Osteoblast (primary cell): Measurements from ENCODE around the gene PAK5. TPM values are rescaled to one million over a fixed set of nuclear protein-coding genes. Genes with fewer than 3 reads are reported as not detected.

Experiments used
- DNase-seq: peaks from one replicate; pipeline ENCODE4 v3.0.0; 2011; ENCODE audit warnings: low spot score, mixed read lengths; ENCODE audit not compliant: insufficient read length; ENCODE audit errors: missing footprints
- H2AFZ ChIP-seq: 2 replicates; pipeline ENCODE4 v1.6.0; 2011; ENCODE audit warnings: mild to moderate bottlenecking, low read length
- H3K27ac ChIP-seq: 2 replicates; pipeline ENCODE4 v1.5.1; 2011; ENCODE audit warnings: mild to moderate bottlenecking, low read depth, low read length, moderate library complexity
- H3K27me3 ChIP-seq: 2 replicates; pipeline ENCODE4 v1.6.0; 2012; ENCODE audit warnings: mild to moderate bottlenecking, control low read depth, inconsistent platforms, low read length, moderate library complexity; ENCODE audit not compliant: insufficient read depth
- H3K36me3 ChIP-seq: 2 replicates; pipeline ENCODE4 v1.5.1; 2011; ENCODE audit warnings: mild to moderate bottlenecking, low read length, control low read depth, moderate library complexity; ENCODE audit not compliant: insufficient read depth
- H3K4me1 ChIP-seq: 2 replicates; pipeline ENCODE4 v1.5.1; 2011; ENCODE audit warnings: mild to moderate bottlenecking, low read length, control low read depth, moderate library complexity; ENCODE audit not compliant: insufficient read depth
- H3K4me2 ChIP-seq: 2 replicates; pipeline ENCODE4 v1.6.0; 2011; ENCODE audit warnings: mild to moderate bottlenecking, low read length; ENCODE audit not compliant: insufficient read depth
- H3K4me3 ChIP-seq: fragments of 200-600 bp; sonication (generic); 3 replicates; pipeline ENCODE4 v1.5.1; 2012; ENCODE audit warnings: mild to moderate bottlenecking, low read length, inconsistent platforms; ENCODE audit not compliant: insufficient read depth
- H3K79me2 ChIP-seq: 2 replicates; pipeline ENCODE4 v1.6.0; 2012; ENCODE audit warnings: mild to moderate bottlenecking, low read length, control low read depth, inconsistent platforms; ENCODE audit not compliant: insufficient read depth
- H3K9me3 ChIP-seq: 2 replicates; pipeline ENCODE4 v1.5.1; 2011; ENCODE audit warnings: low read depth, low read length, control low read depth
- H4K20me1 ChIP-seq: 2 replicates; pipeline ENCODE4 v1.6.0; 2012; ENCODE audit warnings: mild to moderate bottlenecking, low read length, control low read depth; ENCODE audit not compliant: insufficient read depth
- CTCF ChIP-seq: IDR thresholded peaks from 2 replicates; pipeline ENCODE4 v1.5.1; 2011; ENCODE audit warnings: mild to moderate bottlenecking, low read depth, low read length, moderate library complexity; ENCODE audit errors: extremely low read depth
- total RNA-seq: library from RNA; depleted of rRNA; stranded (reverse); fragments of >200 nt; gene quantifications from 2 replicates; pipeline ENCODE4 v1.2.3, GENCODE V29; 2012

The PAK5 gene
- total RNA-seq, 1 donor, result not detected

GRCh38 chr20:9555781-9556180, 283.1 kb downstream of the PAK5 start:
- Histone ChIP-seq H3K27ac (no peak overlapping the region), H3K79me2 (no peaks in the 10 kb centered on the region), H3K9me3 (no peaks in the 10 kb centered on the region), H3K4me1 (no peaks in the 10 kb centered on the region), H3K4me2 (no peak overlapping the region), H3K4me3 (no peak overlapping the region), H4K20me1 (no peaks in the 10 kb centered on the region), H3K36me3 (no peaks in the 10 kb centered on the region), H2AFZ (no peak overlapping the region), H3K27me3 (no peaks in the 10 kb centered on the region)
- no peak for TF ChIP-seq CTCF
- DNase-seq, result no peak

DNA sequence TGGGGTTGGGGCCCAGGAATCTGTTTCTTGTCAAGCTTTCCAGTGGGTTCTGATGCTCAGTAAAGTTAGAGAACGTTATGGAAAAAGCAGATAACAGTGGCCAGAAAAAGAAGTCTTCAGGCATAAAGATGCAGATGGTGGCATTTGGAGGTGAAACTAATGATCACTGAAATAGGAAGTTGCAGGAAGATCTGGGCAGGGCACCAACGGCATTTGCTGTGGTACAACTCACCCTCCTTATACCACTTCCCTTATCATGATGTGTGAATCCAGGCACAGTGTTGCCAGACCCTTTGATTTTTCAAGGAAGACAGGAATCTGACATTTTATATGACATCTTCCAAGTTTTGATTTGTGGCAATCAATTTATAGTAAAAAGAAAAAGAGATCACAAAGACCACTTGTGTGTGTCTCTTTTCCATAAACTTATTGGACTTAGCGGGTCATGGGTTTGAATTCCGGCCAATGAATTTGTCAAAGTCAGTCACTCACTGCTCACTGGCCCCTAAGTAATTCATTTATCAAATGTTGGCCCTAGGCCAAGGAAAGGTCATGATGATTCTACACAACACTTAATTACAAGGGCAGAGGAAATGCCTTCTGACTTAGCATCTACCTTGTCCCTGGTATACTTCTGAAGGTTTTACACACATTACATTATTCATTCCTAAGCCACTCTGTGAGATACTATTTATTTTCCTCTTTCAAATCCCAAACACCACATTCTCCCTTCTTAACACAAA, 286.9 kb downstream of the PAK5 start:
- H2AFZ ChIP-seq, result no peak overlapping the region
- H3K4me3 ChIP-seq, result no peak overlapping the region
- no peaks in the 10 kb centered on the region for H4K20me1 ChIP-seq
- TF ChIP-seq CTCF, result no peak
- no peaks in the 10 kb centered on the region for H3K9me3 ChIP-seq
- H3K79me2 ChIP-seq, result no peaks in the 10 kb centered on the region
- H3K27me3 ChIP-seq, result peaks cover 5% of the 10 kb centered on the region
- H3K4me1 ChIP-seq, result no peaks in the 10 kb centered on the region
- no peak for DNase-seq
- no peak overlapping the region for H3K27ac ChIP-seq
- H3K36me3 ChIP-seq, result no peaks in the 10 kb centered on the region
- H3K4me2 ChIP-seq, result no peak overlapping the region

DNA sequence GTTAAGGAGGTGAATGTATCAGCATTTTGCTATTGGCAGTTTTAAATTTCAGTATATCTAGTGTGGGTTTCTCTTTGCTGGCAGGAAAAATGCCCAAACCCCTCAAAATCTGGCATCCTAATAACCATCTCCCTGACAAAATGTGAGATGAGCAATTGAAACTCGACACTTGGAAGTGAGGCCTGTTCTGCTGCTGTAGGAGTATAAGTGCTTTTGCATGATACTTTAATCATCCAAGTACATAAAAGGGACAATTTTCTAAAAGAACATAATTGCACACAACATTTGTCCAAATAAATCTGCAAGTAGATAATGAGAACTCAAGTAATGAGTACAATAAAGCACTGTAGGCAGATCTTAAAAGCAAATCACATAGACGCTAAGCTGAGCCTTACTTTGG, 288.0 kb downstream of the PAK5 start:
- Histone ChIP-seq H3K9me3 (no peaks in the 10 kb centered on the region), H3K4me3 (no peak overlapping the region), H2AFZ (no peak overlapping the region), H3K4me1 (no peaks in the 10 kb centered on the region), H3K79me2 (no peaks in the 10 kb centered on the region), H3K4me2 (no peak overlapping the region), H3K27me3 (peaks cover 5% of the 10 kb centered on the region), H3K36me3 (no peaks in the 10 kb centered on the region), H4K20me1 (no peaks in the 10 kb centered on the region), H3K27ac (no peak overlapping the region)
- TF ChIP-seq CTCF, result no peak
- DNase-seq, result no peak

GRCh38 chr20:9550283-9550682, 288.6 kb downstream of the PAK5 start:
- no peak overlapping the region for H3K4me2 ChIP-seq
- H4K20me1 ChIP-seq, result no peaks in the 10 kb centered on the region
- no peak overlapping the region for H2AFZ ChIP-seq
- DNase-seq, result no peak
- no peaks in the 10 kb centered on the region for H3K4me1 ChIP-seq
- no peaks in the 10 kb centered on the region for H3K79me2 ChIP-seq
- H3K4me3 ChIP-seq, result no peak overlapping the region
- no peak for TF ChIP-seq CTCF
- peaks cover 5% of the 10 kb centered on the region for H3K27me3 ChIP-seq
- no peaks in the 10 kb centered on the region for H3K36me3 ChIP-seq
- H3K9me3 ChIP-seq, result no peaks in the 10 kb centered on the region
- no peak overlapping the region for H3K27ac ChIP-seq
